ENCODE results near the gene AEBP1. TPM values are rescaled to one million over a fixed set of nuclear protein-coding genes. Genes with fewer than 3 reads are reported as not detected.

The AEBP1 gene
- total RNA-seq, 6 experiments from 2014 or later: 69.7 to 83.2 (median 76.4) TPM

DNA sequence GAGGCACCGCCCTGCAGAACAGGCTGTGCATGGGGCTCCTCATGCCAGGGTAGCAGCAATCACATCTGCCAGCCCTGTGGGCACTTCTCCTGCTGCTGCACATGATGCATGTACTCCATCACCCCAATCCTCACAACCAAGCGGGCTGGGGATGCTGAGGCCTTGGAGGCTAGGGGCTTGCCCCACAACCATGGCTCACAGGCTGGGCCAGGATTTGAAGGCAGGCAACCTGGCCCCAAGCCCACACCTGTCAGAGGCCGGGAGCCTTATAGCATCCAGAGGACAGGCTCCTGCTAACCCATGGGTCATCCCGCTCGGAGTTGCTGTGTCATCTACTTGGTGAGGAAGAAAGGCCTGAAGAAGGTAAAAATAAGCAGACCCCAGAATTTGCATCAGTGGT is 24.0 kb upstream of the AEBP1 start:
- TF ChIP-seq CTCF (IDR thresholded peaks at IDR 0.05): no peak
- Mint-ChIP-seq H3K36me3 (ENCODE audit: low read depth) (peaks cover 26% of the 10 kb centered on the region), H3K4me1 (ENCODE audit: low read depth) (peaks cover 38% of the 10 kb centered on the region), H3K27me3 (ENCODE audit: insufficient read depth) (0 out of 2 replicates have a peak, but pooled peaks cover under 1% of the 10 kb centered on the region), H3K27ac (no peak overlapping the region), H3K4me3 (no peak overlapping the region), H3K9me3 (no peaks in the 10 kb centered on the region)
- DNase-seq: no peak

GRCh38 chr7:44080686-44081265 is 23.4 kb upstream of the AEBP1 start:
- no peaks in the 10 kb centered on the region for H3K9me3 Mint-ChIP-seq
- peak overlapping the region; percentile 83 for H3K27ac Mint-ChIP-seq
- TF ChIP-seq CTCF (IDR thresholded peaks at IDR 0.05): no peak
- H3K4me1 Mint-ChIP-seq (ENCODE audit: low read depth): peaks cover 45% of the 10 kb centered on the region
- H3K4me3 Mint-ChIP-seq: peak overlapping the region; percentile 92
- H3K36me3 Mint-ChIP-seq (ENCODE audit: low read depth): peaks cover 20% of the 10 kb centered on the region
- no peaks in the 10 kb centered on the region for H3K27me3 Mint-ChIP-seq (ENCODE audit: insufficient read depth)
- no peak for DNase-seq

GRCh38 chr7:44081266-44081748 is 22.8 kb upstream of the AEBP1 start:
- DNase-seq: no peak
- no peak for TF ChIP-seq CTCF (IDR thresholded peaks at IDR 0.05)
- Mint-ChIP-seq H3K4me1 (ENCODE audit: low read depth) (peaks cover 45% of the 10 kb centered on the region), H3K36me3 (ENCODE audit: low read depth) (peaks cover 16% of the 10 kb centered on the region), H3K27me3 (ENCODE audit: insufficient read depth) (no peaks in the 10 kb centered on the region), H3K9me3 (no peaks in the 10 kb centered on the region), H3K4me3 (peak overlapping the region; percentile 92), H3K27ac (peak overlapping the region; percentile 83)

DNA sequence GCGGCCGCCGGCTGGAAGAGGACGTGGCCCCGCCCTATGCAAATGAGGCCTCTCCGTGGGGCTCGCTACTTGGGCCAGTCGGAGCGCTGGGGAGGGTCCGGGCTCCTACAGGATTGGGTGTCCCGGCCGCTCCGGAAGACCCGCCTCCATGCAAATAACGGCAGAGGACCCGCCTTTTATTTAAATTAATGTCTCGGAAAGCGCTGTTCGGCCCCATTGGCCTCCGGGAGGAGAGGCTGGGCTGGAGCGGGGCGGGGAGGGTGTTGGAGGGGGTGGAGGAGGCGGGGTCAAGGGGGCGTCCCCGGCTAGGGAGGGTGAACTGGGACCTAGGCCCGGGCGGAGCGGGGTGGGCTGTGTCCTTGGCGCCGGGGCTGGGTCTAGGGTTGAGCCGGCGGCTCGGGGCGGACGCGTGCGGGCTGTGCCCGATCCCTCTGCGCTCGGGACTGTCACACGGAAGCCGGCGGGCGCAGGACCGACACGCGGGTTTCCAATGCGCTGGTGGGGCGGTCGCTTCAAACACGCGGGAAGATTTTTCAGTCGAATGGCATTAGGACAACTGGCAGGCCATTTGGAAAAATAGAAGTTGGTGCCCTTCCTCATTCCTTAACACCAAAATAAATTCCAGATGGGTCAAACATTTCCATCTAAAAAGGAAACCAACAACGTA is 21.5 kb upstream of the AEBP1 start:
- Mint-ChIP-seq H3K4me3 (peak overlapping the region; percentile 92), H3K9me3 (no peaks in the 10 kb centered on the region), H3K27me3 (ENCODE audit: insufficient read depth) (no peaks in the 10 kb centered on the region; the same call in 1 of the 2 replicates), H3K36me3 (ENCODE audit: low read depth) (peaks cover 14% of the 10 kb centered on the region), H3K27ac (peak overlapping the region; percentile 93), H3K4me1 (ENCODE audit: low read depth) (peaks cover 56% of the 10 kb centered on the region)
- peak; percentile 99 for DNase-seq
- TF ChIP-seq CTCF (IDR thresholded peaks at IDR 0.05): no peak; the same call in 1 of the 2 replicates

DNA sequence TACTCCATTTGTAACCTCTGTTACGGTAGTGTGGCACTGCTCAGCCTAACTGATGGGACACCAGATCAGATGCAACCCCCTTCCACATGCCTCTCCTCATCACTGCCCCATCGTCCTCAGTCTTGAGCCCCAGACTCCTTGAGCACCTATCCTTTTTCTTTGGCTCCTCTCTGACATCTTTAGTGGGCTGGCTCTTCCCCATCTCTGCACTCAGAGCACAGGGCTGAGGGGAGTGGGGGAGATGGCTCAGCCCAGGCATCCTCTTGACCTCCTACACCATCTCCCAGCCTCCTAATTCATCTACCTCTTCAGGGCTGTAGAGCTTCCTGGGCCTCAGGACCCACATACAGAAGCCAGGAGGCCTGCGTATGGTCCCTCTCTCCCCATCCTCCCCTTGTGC is 20.3 kb upstream of the AEBP1 start:
- peak overlapping the region; percentile 93 for H3K27ac Mint-ChIP-seq
- TF ChIP-seq CTCF (IDR thresholded peaks at IDR 0.05): no peak
- H3K4me3 Mint-ChIP-seq: peak overlapping the region; percentile 92; the same call in 1 of the 2 replicates
- DNase-seq: no peak
- peaks cover 5% of the 10 kb centered on the region; the same call in 1 of the 2 replicates for H3K36me3 Mint-ChIP-seq (ENCODE audit: low read depth)
- no peaks in the 10 kb centered on the region; the same call in 1 of the 2 replicates for H3K27me3 Mint-ChIP-seq (ENCODE audit: insufficient read depth)
- peaks cover 68% of the 10 kb centered on the region for H3K4me1 Mint-ChIP-seq (ENCODE audit: low read depth)
- H3K9me3 Mint-ChIP-seq: no peaks in the 10 kb centered on the region

Data from HFFc6 (cell line).